Measurements from ENCODE around the gene MEIS1. TPM values are rescaled to one million over a fixed set of nuclear protein-coding genes. Genes with fewer than 3 reads are reported as not detected.

The MEIS1 gene
- total and polyA plus RNA-seq, 8 donors, result 4.8 to 172 (median 38.5) TPM

- no peak for TF ChIP-seq EP300 (IDR thresholded peaks at IDR 0.05)
- no peak for TF ChIP-seq POLR2AphosphoS5 (IDR thresholded peaks at IDR 0.05)
- TF ChIP-seq POLR2A (IDR thresholded peaks at IDR 0.05), result no peak
- TF ChIP-seq, protein P1, sequence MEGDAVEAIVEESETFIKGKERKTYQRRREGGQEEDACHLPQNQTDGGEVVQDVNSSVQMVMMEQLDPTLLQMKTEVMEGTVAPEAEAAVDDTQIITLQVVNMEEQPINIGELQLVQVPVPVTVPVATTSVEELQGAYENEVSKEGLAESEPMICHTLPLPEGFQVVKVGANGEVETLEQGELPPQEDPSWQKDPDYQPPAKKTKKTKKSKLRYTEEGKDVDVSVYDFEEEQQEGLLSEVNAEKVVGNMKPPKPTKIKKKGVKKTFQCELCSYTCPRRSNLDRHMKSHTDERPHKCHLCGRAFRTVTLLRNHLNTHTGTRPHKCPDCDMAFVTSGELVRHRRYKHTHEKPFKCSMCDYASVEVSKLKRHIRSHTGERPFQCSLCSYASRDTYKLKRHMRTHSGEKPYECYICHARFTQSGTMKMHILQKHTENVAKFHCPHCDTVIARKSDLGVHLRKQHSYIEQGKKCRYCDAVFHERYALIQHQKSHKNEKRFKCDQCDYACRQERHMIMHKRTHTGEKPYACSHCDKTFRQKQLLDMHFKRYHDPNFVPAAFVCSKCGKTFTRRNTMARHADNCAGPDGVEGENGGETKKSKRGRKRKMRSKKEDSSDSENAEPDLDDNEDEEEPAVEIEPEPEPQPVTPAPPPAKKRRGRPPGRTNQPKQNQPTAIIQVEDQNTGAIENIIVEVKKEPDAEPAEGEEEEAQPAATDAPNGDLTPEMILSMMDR (IDR thresholded peaks at IDR 0.05), result no peak
- Histone ChIP-seq H3K27ac (peak overlapping the region; percentile 32 to 93 (median 89)), H3K4me3 (peak overlapping the region; percentile 47 to 83 (median 72)), H3K9me3 (no peaks in the 10 kb centered on the region), H3K27me3 (peaks cover 0 to 36% (median 10%) of the 10 kb centered on the region in 3 donors), H3K36me3 (peaks cover 4 to 35% (median 17%) of the 10 kb centered on the region in 4 donors), H3K4me1 (peaks cover 0 to 11% (median 3%) of the 10 kb centered on the region in 4 donors)
- WGBS, 5 donors, result 46 to 62% (median 58%) methylated on average over 54 to 66 of the region's 66 CpGs
- DNase-seq, result peak in 1 of 2 donors; percentile 77
- intact Hi-C loops (cut with DNase I; ENCODE audit: low total_unique reads), result no loop called here
Observed at GRCh38 chr2:66445925-66446871, 11.3 kb downstream of the MEIS1 start.

DNA sequence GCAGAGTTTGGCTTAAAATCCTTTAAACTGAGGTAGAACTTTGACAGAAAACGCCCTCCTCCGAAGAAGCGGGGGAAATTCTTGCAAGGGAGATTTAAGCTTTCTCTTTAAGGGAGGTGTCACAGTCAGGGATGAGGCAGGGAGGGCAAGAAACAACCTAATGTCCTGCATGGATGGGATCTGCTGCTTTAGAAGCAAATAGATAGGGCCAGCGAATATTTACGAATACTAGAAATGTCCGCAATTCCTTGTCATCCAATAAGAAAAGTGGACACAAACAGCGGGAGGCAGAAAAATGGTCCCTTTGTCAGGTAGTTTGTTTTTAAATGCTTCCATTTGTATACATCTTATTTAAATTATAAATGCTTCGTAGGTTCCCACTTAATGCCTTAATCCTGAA, 12.0 kb downstream of the MEIS1 start:
- Histone ChIP-seq H3K4me3 (peak overlapping the region; percentile 47 to 83 (median 72)), H3K27ac (peak overlapping the region; percentile 32 to 93 (median 89)), H3K4me1 (peaks cover 0 to 15% (median 7%) of the 10 kb centered on the region in 4 donors), H3K36me3 (peaks cover 4 to 29% (median 17%) of the 10 kb centered on the region in 4 donors), H3K9me3 (no peaks in the 10 kb centered on the region), H3K27me3 (peaks cover 0 to 33% (median 10%) of the 10 kb centered on the region in 3 donors)
- TF ChIP-seq EP300 (IDR thresholded peaks at IDR 0.05) (no peak), POLR2AphosphoS5 (IDR thresholded peaks at IDR 0.05) (no peak)
- TF ChIP-seq, protein P1 (IDR thresholded peaks at IDR 0.05), result no peak
- intact Hi-C loops (cut with DNase I; ENCODE audit: low total_unique reads), result no loop called here
- DNase-seq, result no peak
- 67 to 82% (median 76%) methylated on average over 8 of the region's 8 CpGs for WGBS, 5 donors

GRCh38 chr2:66447677-66448076, 12.8 kb downstream of the MEIS1 start:
- TF ChIP-seq, protein P1 (IDR thresholded peaks at IDR 0.05), result no peak
- no peak for TF ChIP-seq EP300 (IDR thresholded peaks at IDR 0.05)
- no peak for TF ChIP-seq POLR2A (IDR thresholded peaks at IDR 0.05)
- no peak for TF ChIP-seq POLR2AphosphoS5 (IDR thresholded peaks at IDR 0.05)
- Histone ChIP-seq H3K4me1 (peaks cover 0 to 18% (median 10%) of the 10 kb centered on the region in 4 donors), H3K4me3 (peak overlapping the region in 3 of 4 donors; percentile 70 to 83 (median 74)), H3K9me3 (no peaks in the 10 kb centered on the region), H3K36me3 (peaks cover 4 to 28% (median 16%) of the 10 kb centered on the region in 4 donors), H3K27ac (peak overlapping the region in 4 of 5 donors; percentile 73 to 93 (median 90)), H3K27me3 (peaks cover 0 to 33% (median 10%) of the 10 kb centered on the region in 3 donors)
- 54 to 87% (median 68%) methylated on average over 2 of the region's 2 CpGs for WGBS, 5 donors
- intact Hi-C loops (cut with DNase I; ENCODE audit: low total_unique reads), result no loop called here
- DNase-seq, result no peak

DNA sequence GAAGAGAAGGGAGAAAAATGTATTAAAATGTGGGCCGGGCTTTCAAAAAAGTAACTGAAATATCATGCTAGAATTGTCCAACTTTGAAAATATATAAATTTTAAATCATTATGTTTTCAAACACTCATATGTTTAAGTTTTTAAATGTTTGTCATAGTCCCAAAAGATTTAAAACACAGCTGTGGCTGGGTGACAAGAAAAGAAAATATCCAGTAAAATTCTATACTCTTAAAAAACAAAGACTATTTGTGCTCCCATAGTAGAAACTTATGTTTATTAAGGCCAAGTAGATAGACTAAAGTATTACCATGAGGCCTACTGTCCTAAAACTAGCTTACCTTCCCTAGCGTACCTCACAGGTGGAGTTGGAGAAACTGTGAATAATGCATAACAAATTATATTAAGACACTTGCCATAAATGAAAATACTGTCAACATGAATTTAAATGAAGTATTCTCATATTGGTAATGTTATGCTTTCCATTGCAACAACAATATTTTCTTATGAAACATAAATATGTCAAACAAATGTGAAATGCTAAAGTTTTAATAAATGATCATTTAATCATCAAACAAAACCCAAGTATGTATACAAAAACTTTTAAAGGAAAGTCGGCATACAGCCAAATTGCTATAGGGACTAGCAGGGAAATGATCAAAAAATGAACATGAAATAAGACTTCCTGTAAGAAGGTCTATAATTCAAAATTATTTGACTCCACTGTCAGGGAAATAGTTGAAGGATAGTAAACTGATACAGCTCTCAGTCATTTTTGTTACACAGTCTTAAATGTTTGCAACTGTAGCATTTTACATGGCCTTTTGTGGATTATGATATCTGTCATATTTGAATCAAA, 13.4 kb downstream of the MEIS1 start:
- intact Hi-C loops (cut with DNase I; ENCODE audit: low total_unique reads), result no loop called here
- WGBS, 5 donors, result 63 to 91% (median 68%) methylated on average over 3 of the region's 3 CpGs
- TF ChIP-seq POLR2A (IDR thresholded peaks at IDR 0.05) (no peak), EP300 (IDR thresholded peaks at IDR 0.05) (no peak), POLR2AphosphoS5 (IDR thresholded peaks at IDR 0.05) (no peak)
- TF ChIP-seq, protein P1 (IDR thresholded peaks at IDR 0.05), result no peak
- peaks cover 0 to 20% (median 11%) of the 10 kb centered on the region in 4 donors for H3K4me1 ChIP-seq
- peak overlapping the region in 3 of 5 donors; percentile 89 to 93 (median 90) for H3K27ac ChIP-seq
- peaks cover 4 to 24% (median 12%) of the 10 kb centered on the region in 4 donors for H3K36me3 ChIP-seq
- no peak for DNase-seq
- no peaks in the 10 kb centered on the region for H3K9me3 ChIP-seq
- H3K4me3 ChIP-seq, result peak overlapping the region in 2 of 4 donors; percentile 74 to 83
- H3K27me3 ChIP-seq, result peaks cover 0 to 33% (median 10%) of the 10 kb centered on the region in 3 donors

Data from stomach (tissue), 9 donors.